ENCODE results near the gene DBN1. TPM values are rescaled to one million over a fixed set of nuclear protein-coding genes. Genes with fewer than 3 reads are reported as not detected.

Gene DBN1
- total and polyA plus RNA-seq, 2 donors (not counting 3 experiments of a cell fraction or from before 2014, with no cell fraction given), result 198 to 336 TPM

DNA sequence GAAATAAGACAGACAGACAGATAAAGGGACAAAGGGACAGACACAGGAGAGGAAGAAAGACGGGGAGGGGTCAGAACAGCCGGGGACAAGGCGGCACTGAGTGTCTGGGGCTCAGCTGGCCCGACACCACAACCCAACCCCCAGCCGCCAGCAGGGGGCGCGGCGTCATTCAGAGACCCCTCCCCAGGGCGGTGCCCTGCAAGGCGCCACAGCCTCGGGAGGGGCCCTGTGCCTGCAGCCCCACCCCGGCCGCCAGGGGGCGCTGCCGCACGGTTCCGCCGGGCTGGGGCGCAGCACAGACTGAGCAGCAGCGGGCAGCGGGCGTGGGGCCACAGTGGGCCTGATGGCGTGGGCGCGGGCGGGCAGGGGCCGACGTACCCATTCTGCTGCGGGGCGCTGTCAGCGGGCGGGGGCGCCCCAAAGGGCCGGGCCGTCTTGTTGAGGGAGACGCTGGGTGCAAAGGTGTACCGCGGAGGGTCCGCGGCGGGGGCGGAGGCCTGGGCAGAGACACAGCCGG, 18.1 kb upstream of the DBN1 start:
- H3K36me3 ChIP-seq (ENCODE audit: control insufficient read depth in 2 of 2, extremely low read depth in 1 of 2, insufficient read depth in 2 of 2, low read length in 2 of 2), result peaks cover 22 to 38% of the 10 kb centered on the region in 2 experiments
- BruUV-seq (replicated peaks), result no TSS peak
- no peak overlapping the region for H3K27ac ChIP-seq (ENCODE audit: insufficient read depth, low read depth, low read length)
- intact Hi-C loops (cut with micrococcal nuclease) (loop anchor here (1.0 to 10.0 kb wide), 3 partner anchors 10 to 957 kb away; partner anchors contain the start of genes N4BP3 and RNF44), dilution Hi-C loops (cut with MboI; ENCODE audit: extremely low pct_ligation_motif_present, low sequenced_read_pairs) (no loop called here)
- ChIA-PET CTCF (interaction anchor here (0.7 to 5.3 kb wide), 5 partner anchors 10 to 19 kb away, joined by 3 to 58 read pairs (median 6); partner anchors contain the start of gene DOK3), POLR2A (no interaction called here)
- no peaks in the 10 kb centered on the region for H3K9me1 ChIP-seq (replicated peaks; ENCODE audit: control insufficient read depth, extremely low read depth, insufficient read depth, low read length)
- H3K9me3 ChIP-seq (replicated peaks; ENCODE audit: control insufficient read depth, insufficient read depth, low read length), result no peaks in the 10 kb centered on the region
- DNase-seq (ENCODE audit: low read depth, low spot score) (peak; percentile 79), FAIRE-seq (peak; percentile 64)
- H3K9ac ChIP-seq (replicated peaks; ENCODE audit: extremely low read depth, insufficient read depth, low read length), result no peak overlapping the region
- H2AFZ ChIP-seq (ENCODE audit: low read depth, low read length), result no peak overlapping the region
- TF ChIP-seq MAX (IDR thresholded peaks at IDR 0.05; ENCODE audit: insufficient read depth, insufficient read length) (no peak), MYC (IDR thresholded peaks at IDR 0.05; ENCODE audit: low read depth, low read length) (no peak), GATA2 (IDR thresholded peaks at IDR 0.05; ENCODE audit: insufficient read depth, insufficient read length, low read depth, low read length) (no peak), EZH2 (IDR thresholded peaks at IDR 0.05; ENCODE audit: borderline replicate concordance, low read depth, low read length, severe bottlenecking) (no peak), FOS (IDR thresholded peaks at IDR 0.05; ENCODE audit: borderline replicate concordance, insufficient read depth, low read length) (no peak), CTCF (IDR thresholded peaks at IDR 0.05; ENCODE audit: extremely low read depth in 1 of 2, insufficient read depth in 1 of 2, low read depth in 1 of 2, low read length in 2 of 2) (peak; percentile 97 to 99), POLR2A (IDR thresholded peaks at IDR 0.05; ENCODE audit: low read depth, low read length) (peak; percentile 51), POLR2AphosphoS5 (IDR thresholded peaks at IDR 0.05; ENCODE audit: insufficient read depth, low read depth, low read length) (peak; percentile 80)
- H3K4me2 ChIP-seq (ENCODE audit: insufficient read depth, low read length), result no peak overlapping the region
- no peaks in the 10 kb centered on the region for H3K27me3 ChIP-seq (ENCODE audit: control insufficient read depth in 2 of 2, insufficient read depth in 2 of 2, low read length in 2 of 2)
- H3K4me1 ChIP-seq (ENCODE audit: control insufficient read depth, extremely low read depth, insufficient read depth, low read length), result peaks cover 50% of the 10 kb centered on the region
- no peak overlapping the region for H3K4me3 ChIP-seq (replicated peaks in 1 of 3; ENCODE audit: insufficient read depth in 1 of 3, low read depth in 1 of 3, low read length in 3 of 3)
- H4K20me1 ChIP-seq (replicated peaks; ENCODE audit: control insufficient read depth, extremely low read depth, insufficient read depth, low read length), result no peaks in the 10 kb centered on the region
- peaks cover 46% of the 10 kb centered on the region for H3K79me2 ChIP-seq (ENCODE audit: control insufficient read depth, insufficient read depth, low read length)
